Peyer's patch (tissue), 4 donors: ENCODE measurements around the gene MORF4L1.

Experiments used
- CTCF ChIP-seq, 6 experiments: fragments of 450-650 bp in 4 of 6; fragments of 200-600 bp in 2 of 6; sonication (generic) in 1 of 6; IDR thresholded peaks; one replicate each; pipeline ENCODE4 v1.5.1; 2017 to 2019; ENCODE audit warnings: antibody characterized with exemption in 6 of 6, mild to moderate bottlenecking in 3 of 6, moderate library complexity in 1 of 6
- POLR2A ChIP-seq, 2 donors: fragments of 450-650 bp; IDR thresholded peaks; one replicate each; pipeline ENCODE4 v1.5.1; 2017; ENCODE audit warnings: antibody characterized with exemption in 2 of 2, mild to moderate bottlenecking in 2 of 2, moderate library complexity in 2 of 2

DNA sequence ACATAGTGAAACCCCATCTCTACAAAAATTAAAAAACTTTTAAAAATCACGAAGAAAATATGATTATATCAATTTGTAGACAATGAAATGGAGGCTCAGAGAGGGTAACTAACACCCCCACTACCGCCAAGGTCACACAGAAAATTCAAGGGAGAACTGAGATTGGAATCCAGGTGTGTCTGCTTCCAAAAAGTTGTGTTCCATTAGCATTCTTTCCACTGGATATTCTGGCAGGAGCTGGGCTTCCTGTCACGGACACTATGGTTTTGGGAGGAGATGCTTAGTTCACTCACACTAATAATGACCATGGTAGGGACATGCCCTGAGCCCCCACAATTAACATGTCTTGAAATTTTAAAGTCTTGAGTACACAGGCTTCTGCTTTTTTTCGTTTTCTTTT is 43.4 kb downstream of the MORF4L1 start:
- TF ChIP-seq CTCF (IDR thresholded peaks at IDR 0.05): no peak
- TF ChIP-seq POLR2A (IDR thresholded peaks at IDR 0.05): no peak
